VCaP (cell line): ENCODE results near the gene CFHR5.
"Not testable (repeated sequence)": the region's sequence is repeated elsewhere in the genome, so short reads cannot be mapped to it uniquely, and the experiment has no call there.

Experiments used
- H3K27ac ChIP-seq: fragments of 450-650 bp; 2 replicates; pipeline ENCODE4 v1.5.1; 2017
- CTCF ChIP-seq: fragments of 450-650 bp; conservative IDR thresholded peaks from 2 replicates; pipeline ENCODE4 v1.5.1; 2017; ENCODE audit warnings: mild to moderate bottlenecking, moderate library complexity

CFHR5 gene

GRCh38 chr1:197029749-197030148 is 52.4 kb downstream of the CFHR5 start:
- TF ChIP-seq CTCF, result no peak
- no peak overlapping the region for H3K27ac ChIP-seq

DNA sequence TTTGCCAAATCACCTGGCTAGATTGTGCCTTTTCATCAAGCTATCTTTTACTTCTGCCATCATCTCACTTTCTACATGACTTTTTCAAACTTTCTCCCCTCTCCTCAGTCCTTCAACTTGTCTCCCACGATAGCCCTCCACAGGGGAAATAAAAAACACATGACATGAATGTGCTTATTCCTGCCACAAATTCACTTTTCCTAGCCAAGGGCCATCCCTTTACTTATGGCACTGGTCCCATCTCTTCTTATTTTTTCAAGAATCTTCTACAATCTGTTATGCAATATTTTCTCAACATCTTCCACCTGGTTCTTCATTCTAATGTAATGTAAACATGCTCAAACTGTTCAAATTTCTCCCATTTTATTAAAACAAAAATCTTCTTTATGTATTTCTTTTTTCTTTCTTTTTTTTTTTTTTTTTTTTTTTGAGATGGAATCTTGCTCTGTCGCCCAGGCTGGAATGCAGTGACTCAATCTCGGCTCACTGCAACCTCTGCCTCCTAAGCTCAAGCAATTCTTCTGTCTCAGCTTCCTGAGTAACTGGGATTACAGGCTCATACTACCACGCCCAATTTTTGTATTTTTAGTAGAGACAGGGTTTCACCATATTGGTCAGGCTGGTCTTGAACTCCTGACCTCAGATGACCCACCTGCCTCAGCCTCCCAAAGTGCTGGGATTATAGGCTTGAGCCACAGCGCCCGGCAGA is 57.4 kb downstream of the CFHR5 start:
- H3K27ac ChIP-seq, result not testable (repeated sequence)

DNA sequence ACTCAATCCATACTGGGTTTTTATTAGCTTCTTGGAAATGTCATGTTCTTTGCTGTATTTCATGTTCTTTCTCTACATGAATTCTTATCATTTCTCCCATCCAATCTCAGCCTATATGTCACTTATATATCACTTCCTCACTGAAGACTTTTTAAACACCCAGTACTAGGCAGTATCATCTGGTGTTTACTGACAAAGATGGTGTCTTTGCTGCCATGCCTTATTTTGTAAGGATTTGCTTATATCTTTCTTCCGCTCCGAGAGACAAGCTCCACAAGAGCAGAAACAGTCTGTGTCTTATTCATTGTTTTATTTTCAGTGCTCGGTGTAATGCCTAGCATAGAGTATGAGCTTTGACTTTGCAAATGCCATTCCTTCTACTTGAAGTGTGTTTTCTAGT is 59.5 kb downstream of the CFHR5 start:
- no peak for TF ChIP-seq CTCF
- H3K27ac ChIP-seq, result no peak overlapping the region

GRCh38 chr1:197041486-197042353 is 64.4 kb downstream of the CFHR5 start:
- no peak for TF ChIP-seq CTCF
- peak overlapping the region; percentile 58 for H3K27ac ChIP-seq

DNA sequence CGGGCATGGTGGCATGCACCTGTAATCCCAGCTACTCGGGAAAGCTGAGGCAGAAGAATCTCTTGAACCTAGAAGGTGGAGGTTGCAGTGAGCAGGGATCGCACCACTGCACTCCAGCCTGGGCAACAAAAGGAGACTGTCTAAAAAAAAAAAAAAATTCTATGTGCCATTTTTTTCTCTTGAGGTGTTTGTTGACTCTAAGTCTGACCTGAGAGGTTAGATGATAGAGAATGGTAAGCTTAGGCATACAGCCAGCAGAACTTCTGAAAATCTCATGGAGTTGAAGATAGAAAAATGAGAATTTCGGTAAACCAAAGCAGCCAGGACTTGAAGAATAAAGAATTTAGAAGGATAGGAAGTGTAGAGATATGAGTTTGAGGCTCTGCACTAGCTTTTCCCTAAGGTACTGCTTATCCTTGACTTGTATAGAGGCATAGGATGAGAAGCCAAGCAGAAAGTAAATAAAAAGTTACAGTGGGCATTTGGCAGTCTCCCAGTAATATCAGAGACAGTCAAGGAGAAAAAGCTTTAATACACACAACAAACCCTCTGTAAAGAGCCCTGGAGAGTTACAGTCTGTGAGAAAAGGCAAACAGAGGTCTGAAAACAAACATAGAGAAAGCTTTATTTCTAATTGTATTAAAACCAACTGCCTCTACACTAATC is 65.5 kb downstream of the CFHR5 start:
- H3K27ac ChIP-seq, result peak overlapping the region; percentile 58
- no peak for TF ChIP-seq CTCF

- no peak for TF ChIP-seq CTCF
Measured at GRCh38 chr1:197049100-197049499, 71.7 kb downstream of the CFHR5 start.

More at GRCh38 chr1:197049100-197049499, 71.7 kb downstream of the CFHR5 start:
- H3K27ac ChIP-seq, result no peak overlapping the region
